ENCODE results near the gene NEUROD1. TPM values are rescaled to one million over a fixed set of nuclear protein-coding genes. Genes with fewer than 3 reads are reported as not detected.

NEUROD1 gene
- total RNA-seq, 2 donors from 2014 or later: not detected

DNA sequence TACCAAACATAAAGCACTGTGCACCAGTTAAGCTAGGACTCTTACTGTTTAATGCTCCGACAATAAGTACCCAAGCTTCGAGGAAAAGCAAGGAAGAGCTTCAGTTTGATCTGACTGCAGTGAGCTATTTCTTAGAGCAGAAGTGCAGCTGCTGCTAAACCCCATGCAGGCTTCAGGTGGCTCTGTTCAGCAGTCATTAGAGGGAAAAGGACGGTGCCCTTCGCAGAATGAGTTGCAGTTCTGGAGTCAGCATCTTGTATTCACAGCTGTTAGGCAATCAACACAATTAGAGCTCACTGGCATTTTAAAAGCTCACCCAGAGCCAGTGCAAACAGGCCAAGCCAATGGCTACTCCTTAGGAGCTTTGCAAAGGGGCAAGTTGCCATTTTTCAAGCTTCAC is 21.9 kb downstream of the NEUROD1 start:
- H3K4me1 ChIP-seq (ENCODE audit: control insufficient read depth in 1 of 2, low read depth in 2 of 2): peaks cover 5 to 8% of the 10 kb centered on the region in 2 donors
- H3K4me3 ChIP-seq: no peak overlapping the region
- DNase-seq (ENCODE audit: low spot score): no peak
- no peak for ATAC-seq (ENCODE audit: insufficient number of reproducible peaks, low FRiP score, low read depth)
- no peaks in the 10 kb centered on the region for H3K27me3 ChIP-seq (replicated peaks; ENCODE audit: insufficient read depth)
- no peak overlapping the region for H3K27ac ChIP-seq
- no peaks in the 10 kb centered on the region for H3K9me3 ChIP-seq
- H3K36me3 ChIP-seq: no peaks in the 10 kb centered on the region
- TF ChIP-seq, protein P1, sequence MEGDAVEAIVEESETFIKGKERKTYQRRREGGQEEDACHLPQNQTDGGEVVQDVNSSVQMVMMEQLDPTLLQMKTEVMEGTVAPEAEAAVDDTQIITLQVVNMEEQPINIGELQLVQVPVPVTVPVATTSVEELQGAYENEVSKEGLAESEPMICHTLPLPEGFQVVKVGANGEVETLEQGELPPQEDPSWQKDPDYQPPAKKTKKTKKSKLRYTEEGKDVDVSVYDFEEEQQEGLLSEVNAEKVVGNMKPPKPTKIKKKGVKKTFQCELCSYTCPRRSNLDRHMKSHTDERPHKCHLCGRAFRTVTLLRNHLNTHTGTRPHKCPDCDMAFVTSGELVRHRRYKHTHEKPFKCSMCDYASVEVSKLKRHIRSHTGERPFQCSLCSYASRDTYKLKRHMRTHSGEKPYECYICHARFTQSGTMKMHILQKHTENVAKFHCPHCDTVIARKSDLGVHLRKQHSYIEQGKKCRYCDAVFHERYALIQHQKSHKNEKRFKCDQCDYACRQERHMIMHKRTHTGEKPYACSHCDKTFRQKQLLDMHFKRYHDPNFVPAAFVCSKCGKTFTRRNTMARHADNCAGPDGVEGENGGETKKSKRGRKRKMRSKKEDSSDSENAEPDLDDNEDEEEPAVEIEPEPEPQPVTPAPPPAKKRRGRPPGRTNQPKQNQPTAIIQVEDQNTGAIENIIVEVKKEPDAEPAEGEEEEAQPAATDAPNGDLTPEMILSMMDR (IDR thresholded peaks at IDR 0.05): no peak

DNA sequence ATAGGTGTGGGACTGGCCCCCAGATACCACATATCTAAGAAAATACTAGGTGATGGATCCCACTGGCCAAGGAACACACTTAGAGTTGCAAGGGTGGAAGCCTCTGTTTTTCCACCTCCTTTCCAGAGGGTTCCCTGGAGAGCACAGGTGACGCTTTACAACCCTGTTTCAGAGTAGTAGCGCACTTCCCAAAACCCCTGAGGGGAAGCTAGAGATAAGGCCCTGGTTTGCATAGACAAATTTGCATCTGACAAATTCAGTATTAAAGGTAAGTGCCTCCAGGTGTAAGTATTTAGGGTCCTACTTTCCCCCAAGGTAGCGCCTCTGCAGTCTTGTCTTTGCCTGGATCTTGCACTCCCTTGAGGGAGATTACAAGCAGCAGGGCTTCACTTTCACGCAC is 22.9 kb downstream of the NEUROD1 start:
- TF ChIP-seq, protein P1 (IDR thresholded peaks at IDR 0.05): no peak
- H3K9me3 ChIP-seq: no peaks in the 10 kb centered on the region
- DNase-seq (ENCODE audit: low spot score) (no peak), ATAC-seq (ENCODE audit: insufficient number of reproducible peaks, low FRiP score, low read depth) (no peak)
- H3K27ac ChIP-seq: no peak overlapping the region
- H3K36me3 ChIP-seq: no peaks in the 10 kb centered on the region
- no peaks in the 10 kb centered on the region for H3K27me3 ChIP-seq (replicated peaks; ENCODE audit: insufficient read depth)
- peak overlapping the region; percentile 79 for H3K4me3 ChIP-seq
- H3K4me1 ChIP-seq (ENCODE audit: control insufficient read depth in 1 of 2, low read depth in 2 of 2): peaks cover 5 to 8% of the 10 kb centered on the region in 2 donors

DNA sequence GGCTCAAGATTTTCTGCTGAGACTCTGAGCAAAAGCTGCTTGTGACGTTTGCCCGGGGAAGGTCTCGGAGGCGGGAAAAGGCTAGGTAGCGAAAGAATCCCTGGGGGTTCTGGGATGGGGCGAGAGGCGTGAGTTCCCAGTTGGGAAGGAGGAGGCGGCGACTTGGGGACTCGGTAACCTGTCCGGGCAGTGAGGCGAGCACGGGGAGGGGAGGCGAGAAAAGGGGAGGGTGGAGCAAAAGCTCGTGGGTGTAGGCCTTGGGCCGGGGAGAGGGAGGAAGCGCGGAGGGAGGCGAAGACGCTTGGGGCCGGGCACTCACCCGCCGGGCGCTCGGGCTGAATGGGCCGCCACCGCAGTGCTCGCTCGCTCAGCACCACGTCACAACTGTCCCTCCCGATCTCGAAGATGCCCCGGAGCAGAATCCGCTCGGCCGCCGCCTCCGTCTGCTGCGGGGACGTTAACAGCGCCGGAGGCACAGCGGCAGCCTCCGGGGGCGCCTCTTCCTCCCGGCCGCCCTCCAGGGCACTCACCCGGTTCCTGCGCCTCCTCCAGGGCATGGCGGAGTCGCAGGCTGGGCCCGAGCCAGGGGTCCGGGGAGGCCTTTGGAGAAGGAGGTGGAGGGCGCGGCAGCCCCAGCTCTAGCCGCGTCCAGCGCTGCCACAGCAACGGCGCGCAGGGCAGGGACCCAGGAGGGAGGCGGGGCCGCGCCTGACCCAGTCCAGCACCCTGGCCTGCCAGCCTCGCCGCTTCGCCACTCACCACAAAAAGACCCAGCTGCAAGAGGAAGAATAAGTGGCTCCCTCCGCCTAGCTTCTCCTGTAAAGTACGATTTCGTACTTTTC is 23.6 kb downstream of the NEUROD1 start, which contains the start of gene CERKL:
TSS of gene CERKL (minus strand) at position 656 of the 842 bp plus-strand sequence. CDS start at position 557, 99 bp downstream.
- Histone ChIP-seq H3K4me1 (ENCODE audit: control insufficient read depth in 1 of 2, low read depth in 2 of 2) (peaks cover 5 to 8% of the 10 kb centered on the region in 2 donors), H3K27ac (no peak within 1 kb of the TSS), H3K4me3 (peak within 1 kb of the TSS; percentile 79), H3K36me3 (no peaks in the 10 kb centered on the region), H3K27me3 (replicated peaks; ENCODE audit: insufficient read depth) (no peaks in the 10 kb centered on the region), H3K9me3 (no peaks in the 10 kb centered on the region)
- ATAC-seq (ENCODE audit: insufficient number of reproducible peaks, low FRiP score, low read depth) (peak; percentile 44), DNase-seq (ENCODE audit: low spot score) (no peak)
- TF ChIP-seq, protein P1 (IDR thresholded peaks at IDR 0.05): no peak

DNA sequence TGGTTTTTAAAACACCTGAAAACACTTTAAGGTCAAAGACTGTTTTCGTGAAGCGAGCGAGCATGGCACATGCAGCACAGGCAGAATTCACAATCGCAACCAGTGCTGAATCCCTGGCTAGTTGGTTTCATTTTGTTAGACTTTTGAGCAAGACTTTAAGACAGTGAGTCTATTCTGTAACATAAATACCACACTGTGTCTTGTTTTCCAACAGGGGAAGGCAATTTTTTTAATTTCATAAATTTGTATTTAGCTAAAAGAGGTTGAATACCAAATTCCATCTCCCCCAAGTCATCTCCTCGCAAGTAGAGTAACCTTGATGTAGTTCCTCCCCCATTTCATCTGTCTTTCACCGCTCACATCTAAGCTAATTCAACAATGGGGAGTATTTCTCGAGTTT is 24.8 kb downstream of the NEUROD1 start:
- no peaks in the 10 kb centered on the region for H3K36me3 ChIP-seq
- DNase-seq (ENCODE audit: low spot score): no peak
- no peaks in the 10 kb centered on the region for H3K9me3 ChIP-seq
- H3K27me3 ChIP-seq (replicated peaks; ENCODE audit: insufficient read depth): no peaks in the 10 kb centered on the region
- ATAC-seq (ENCODE audit: insufficient number of reproducible peaks, low FRiP score, low read depth): no peak
- peak overlapping the region; percentile 79 for H3K4me3 ChIP-seq
- TF ChIP-seq, protein P1 (IDR thresholded peaks at IDR 0.05): no peak
- H3K4me1 ChIP-seq (ENCODE audit: control insufficient read depth in 1 of 2, low read depth in 2 of 2): peaks cover 5 to 8% of the 10 kb centered on the region in 2 donors
- no peak overlapping the region for H3K27ac ChIP-seq

DNA sequence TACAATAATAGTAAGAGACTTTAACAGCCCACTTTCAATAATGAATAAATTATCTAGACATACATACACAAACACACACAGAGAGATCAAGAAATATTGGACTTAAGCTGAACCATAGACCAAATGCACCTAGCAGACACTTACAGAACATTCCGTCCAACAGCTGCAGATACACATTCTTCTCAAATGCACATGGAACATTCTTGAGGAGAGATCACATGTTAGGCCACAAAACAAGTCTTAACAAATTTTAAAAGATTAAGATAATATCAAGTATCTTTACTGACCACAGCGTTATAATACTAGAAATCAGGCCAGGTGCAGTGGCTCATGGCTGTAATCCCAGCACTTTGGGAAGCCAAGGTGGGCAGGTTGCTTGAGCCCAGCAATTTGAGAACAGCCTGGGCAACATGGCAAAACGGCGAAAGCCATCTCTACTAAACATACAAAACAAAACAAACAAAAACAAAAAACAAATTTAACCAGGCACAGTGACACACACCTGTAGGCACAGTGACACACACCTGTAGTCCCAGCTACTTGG is 30.8 kb downstream of the NEUROD1 start:
- H3K36me3 ChIP-seq: no peaks in the 10 kb centered on the region
- TF ChIP-seq, protein P1 (IDR thresholded peaks at IDR 0.05): no peak
- H3K9me3 ChIP-seq: no peaks in the 10 kb centered on the region
- DNase-seq (ENCODE audit: low spot score) (no peak), ATAC-seq (ENCODE audit: insufficient number of reproducible peaks, low FRiP score, low read depth) (no peak)
- H3K27ac ChIP-seq: no peak overlapping the region
- no peaks in the 10 kb centered on the region for H3K4me1 ChIP-seq (ENCODE audit: control insufficient read depth in 1 of 2, low read depth in 2 of 2)
- no peaks in the 10 kb centered on the region for H3K27me3 ChIP-seq (replicated peaks; ENCODE audit: insufficient read depth)
- no peak overlapping the region for H3K4me3 ChIP-seq
